Body of pancreas (tissue), 4 donors: ENCODE data around the gene HNRNPM. TPM values are rescaled to one million over a fixed set of nuclear protein-coding genes. Genes with fewer than 3 reads are reported as not detected.
A peak's percentile ranks its signal among the peaks of the same experiment; 100 is the strongest.

Experiments
- ATAC-seq: fragments of 150-250 bp; one replicate; pipeline ENCODE4 v1.9.1; 2016
- DNase-seq, 4 donors: peaks; one replicate each; pipeline ENCODE4 v3.0.0-alpha.2; 2019
- H3K27ac ChIP-seq, 4 donors: fragments of 200-600 bp; sonication (generic); 1 replicate in 3 of 4; 2 replicates in 1 of 4; pipeline versions ENCODE4 v1.5.1 to v1.6.1; 2016 to 2019; ENCODE audit warnings: mild to moderate bottlenecking in 1 of 4, mixed read lengths in 1 of 4, moderate library complexity in 1 of 4
- H3K27me3 ChIP-seq, 2 donors: fragments of 200-600 bp; sonication (generic); one replicate each; pipeline ENCODE4 v1.6.0; 2016; ENCODE audit warnings: mild to moderate bottlenecking in 1 of 2
- H3K36me3 ChIP-seq, 2 donors: fragments of 200-600 bp; sonication (generic); replicated peaks in 1 of 2; 2 replicates each; pipeline ENCODE4 v1.5.1; 2016; ENCODE audit warnings: low read depth in 2 of 2; ENCODE audit not compliant: insufficient read depth in 1 of 2
- H3K4me1 ChIP-seq: fragments of 200-600 bp; sonication (generic); one replicate; pipeline ENCODE4 v1.6.0; 2016
- H3K4me3 ChIP-seq, 2 donors: fragments of 200-600 bp; sonication (generic); 1 replicate in 1 of 2; 2 replicates in 1 of 2; pipeline ENCODE4 v1.5.1; 2016 to 2019
- H3K9me3 ChIP-seq, 3 donors: fragments of 200-600 bp; sonication (generic); 1 replicate in 2 of 3; 2 replicates in 1 of 3; pipeline ENCODE4 v1.5.1; 2016
- POLR2A ChIP-seq, 3 donors: fragments of 450-650 bp; IDR thresholded peaks; one replicate each; pipeline ENCODE4 v1.6.1; 2016; ENCODE audit warnings: antibody characterized with exemption in 3 of 3, mild to moderate bottlenecking in 2 of 3
- WGBS, 2 donors: methylation state at CpG; one replicate each; pipeline ENCODE4 v1.1.5; 2017; 5-methylcytosine and 5-hydroxymethylcytosine counted together
- intact Hi-C: fragments of 100-400 bp; cut with DNase I; formaldehyde crosslinking; loops from one replicate; pipeline ENCODE4 v1.15.1; 2023
- total RNA-seq, 2 donors: library from RNA; depleted of rRNA; stranded (reverse); fragments of >200 nt; gene quantifications; one replicate each; pipeline ENCODE4 v1.1.0, GENCODE V29; 2016
- TF ChIP-seq, protein P1 (sequence below), 7 experiments: fragments of 450-650 bp in 4 of 7; fragments of 200-600 bp in 3 of 7; sonication (generic) in 3 of 7; IDR thresholded peaks; one replicate each; pipeline ENCODE4 v1.5.1; 2016 to 2019; ENCODE audit warnings: antibody characterized with exemption in 7 of 7

HNRNPM gene
- total RNA-seq, 2 donors from 2014 or later, result 64.9 to 146 TPM

- Histone ChIP-seq H3K27ac (peak within 1 kb of the TSS in 3 of 4 donors; percentile 44 to 66 (median 62)), H3K4me1 (peaks cover 13% of the 10 kb centered on the region), H3K9me3 (no peaks in the 10 kb centered on the region), H3K4me3 (peak within 1 kb of the TSS; percentile 32 to 87), H3K27me3 (no peaks in the 10 kb centered on the region), H3K36me3 (no peaks in the 10 kb centered on the region)
- peak; percentile 99 for ATAC-seq
- DNase-seq, result peak; percentile 97 to 99 (median 98)
- TF ChIP-seq, protein P1, sequence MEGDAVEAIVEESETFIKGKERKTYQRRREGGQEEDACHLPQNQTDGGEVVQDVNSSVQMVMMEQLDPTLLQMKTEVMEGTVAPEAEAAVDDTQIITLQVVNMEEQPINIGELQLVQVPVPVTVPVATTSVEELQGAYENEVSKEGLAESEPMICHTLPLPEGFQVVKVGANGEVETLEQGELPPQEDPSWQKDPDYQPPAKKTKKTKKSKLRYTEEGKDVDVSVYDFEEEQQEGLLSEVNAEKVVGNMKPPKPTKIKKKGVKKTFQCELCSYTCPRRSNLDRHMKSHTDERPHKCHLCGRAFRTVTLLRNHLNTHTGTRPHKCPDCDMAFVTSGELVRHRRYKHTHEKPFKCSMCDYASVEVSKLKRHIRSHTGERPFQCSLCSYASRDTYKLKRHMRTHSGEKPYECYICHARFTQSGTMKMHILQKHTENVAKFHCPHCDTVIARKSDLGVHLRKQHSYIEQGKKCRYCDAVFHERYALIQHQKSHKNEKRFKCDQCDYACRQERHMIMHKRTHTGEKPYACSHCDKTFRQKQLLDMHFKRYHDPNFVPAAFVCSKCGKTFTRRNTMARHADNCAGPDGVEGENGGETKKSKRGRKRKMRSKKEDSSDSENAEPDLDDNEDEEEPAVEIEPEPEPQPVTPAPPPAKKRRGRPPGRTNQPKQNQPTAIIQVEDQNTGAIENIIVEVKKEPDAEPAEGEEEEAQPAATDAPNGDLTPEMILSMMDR (IDR thresholded peaks at IDR 0.05), result peak; percentile 55 to 90 (median 76)
- peak in 1 of 3 donors; percentile 24 for TF ChIP-seq POLR2A (IDR thresholded peaks at IDR 0.05)
- 5 to 13% methylated on average over 29 to 89 of the region's 89 CpGs for WGBS, 2 donors
- intact Hi-C loops, result no loop called here
These were observed 31.8 kb upstream of the HNRNPM start, which contains the start of gene MARCHF2 for GRCh38 chr19:8412783-8413628. Gene MARCHF2 (plus strand): TSS chr19:8413305. CDS start chr19:8421841, 8,536 bp downstream.

DNA sequence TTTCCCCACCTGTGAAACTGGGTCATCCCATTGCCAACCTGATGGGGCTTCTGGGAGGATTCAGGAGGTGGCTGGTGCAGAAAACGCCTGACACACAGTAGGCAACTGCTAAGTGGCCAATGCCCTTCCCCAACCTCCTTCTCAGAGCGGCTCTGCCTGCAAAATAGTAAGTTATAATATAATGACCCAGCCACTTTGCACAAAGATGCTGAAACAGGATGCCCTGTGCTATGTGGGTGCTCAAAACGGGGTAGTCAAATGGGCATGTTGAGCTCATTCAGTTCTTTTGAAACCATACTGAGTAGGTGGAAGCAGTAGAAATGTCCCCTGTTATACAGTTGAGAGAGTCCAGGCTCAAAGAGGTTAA, 31.2 kb upstream of the HNRNPM start:
- DNase-seq (no peak), ATAC-seq (no peak)
- TF ChIP-seq, protein P1 (IDR thresholded peaks at IDR 0.05), result no peak
- TF ChIP-seq POLR2A (IDR thresholded peaks at IDR 0.05), result no peak
- no peaks in the 10 kb centered on the region for H3K36me3 ChIP-seq
- WGBS, 2 donors, result 11 to 16% methylated on average over 1 to 3 of the region's 3 CpGs
- intact Hi-C loops, result no loop called here
- peak overlapping the region; percentile 32 to 87 for H3K4me3 ChIP-seq
- H3K27me3 ChIP-seq, result no peaks in the 10 kb centered on the region
- H3K4me1 ChIP-seq, result peaks cover 13% of the 10 kb centered on the region
- peak overlapping the region in 3 of 4 donors; percentile 44 to 66 (median 62) for H3K27ac ChIP-seq
- H3K9me3 ChIP-seq, result no peaks in the 10 kb centered on the region

DNA sequence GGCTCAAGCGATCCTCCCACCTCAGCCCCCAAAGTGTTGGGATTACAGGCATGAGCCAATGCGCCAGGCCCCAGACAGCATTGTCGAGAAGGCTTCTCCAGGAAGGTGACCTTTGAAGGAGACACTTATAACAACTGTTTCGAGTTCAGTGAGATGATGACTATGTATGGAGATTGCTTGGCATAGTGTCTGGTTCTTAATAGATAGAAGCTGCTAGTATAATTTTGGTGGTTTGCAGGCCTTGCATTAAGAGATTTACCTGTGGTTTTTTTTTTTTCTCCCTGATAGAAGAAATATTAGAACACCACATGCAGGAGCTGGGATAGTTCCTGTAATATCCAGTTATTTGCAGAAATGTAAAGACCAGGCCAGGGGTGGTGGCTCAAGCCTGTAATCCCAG, 28.0 kb upstream of the HNRNPM start:
- TF ChIP-seq, protein P1 (IDR thresholded peaks at IDR 0.05), result no peak
- no peak for TF ChIP-seq POLR2A (IDR thresholded peaks at IDR 0.05)
- ATAC-seq, result no peak
- Histone ChIP-seq H3K27me3 (no peaks in the 10 kb centered on the region), H3K36me3 (no peaks in the 10 kb centered on the region), H3K9me3 (no peaks in the 10 kb centered on the region), H3K4me3 (no peak overlapping the region), H3K27ac (no peak overlapping the region), H3K4me1 (peaks cover 13% of the 10 kb centered on the region)
- intact Hi-C loops, result no loop called here
- DNase-seq, result no peak
- 84 to 93% methylated on average over 3 to 4 of the region's 4 CpGs for WGBS, 2 donors

GRCh38 chr19:8421484-8422461, 23.0 kb upstream of the HNRNPM start:
- DNase-seq, result peak; percentile 42 to 58 (median 50)
- no peak for TF ChIP-seq POLR2A (IDR thresholded peaks at IDR 0.05)
- TF ChIP-seq, protein P1 (IDR thresholded peaks at IDR 0.05), result no peak
- peaks cover 18% of the 10 kb centered on the region for H3K4me1 ChIP-seq
- no peaks in the 10 kb centered on the region for H3K27me3 ChIP-seq
- intact Hi-C loops, result no loop called here
- peak; percentile 39 for ATAC-seq
- no peaks in the 10 kb centered on the region for H3K36me3 ChIP-seq
- peak overlapping the region; percentile 7 to 45 (median 37) for H3K27ac ChIP-seq
- WGBS, 2 donors, result 45 to 48% methylated on average over 14 to 27 of the region's 28 CpGs
- no peaks in the 10 kb centered on the region for H3K9me3 ChIP-seq
- H3K4me3 ChIP-seq, result no peak overlapping the region
